PC-9 (cell line): Measurements from ENCODE around the gene NHEJ1. TPM values are rescaled to one million over a fixed set of nuclear protein-coding genes. Genes with fewer than 3 reads are reported as not detected.

Source experiments
- BruUV-seq: library from RNA; stranded (reverse); fragments of 400-500 nt; replicated peaks from 2 replicates; lab custom pipeline; 2021; lab: Mats Ljungman, UMichigan
- CTCF ChIA-PET: fragments of 300-600 bp; sonication (Branson Sonifier 250); formaldehyde crosslinking; loops from one replicate; lab custom pipeline; 2022; ENCODE audit warnings: antibody characterized with exemption; lab: Charles Lee
- POLR2A ChIA-PET: fragments of 300-600 bp; sonication (Branson Sonifier 250); formaldehyde crosslinking; loops from one replicate; lab custom pipeline; 2022; ENCODE audit warnings: antibody characterized with exemption; ENCODE audit not compliant: unreplicated experiment; lab: Charles Lee
- DNase-seq, 2 experiments: peaks; one replicate each; pipeline versions ENCODE4 v3.0.0 to v3.0.0-alpha.2; 2015 to 2022; ENCODE audit warnings: mixed read lengths in 1 of 2
- H2AFZ ChIP-seq: fragments of 200-600 bp; sonication (generic); 2 replicates; pipeline ENCODE4 v1.8.1; 2017; ENCODE audit warnings: antibody characterized with exemption
- H3F3A ChIP-seq: fragments of 200-600 bp; sonication (generic); 2 replicates; pipeline ENCODE4 v1.8.1; 2017; ENCODE audit warnings: antibody characterized with exemption, mild to moderate bottlenecking, low read depth; ENCODE audit not compliant: insufficient read depth
- H3K27ac ChIP-seq: fragments of 200-600 bp; sonication (generic); 2 replicates; pipeline ENCODE4 v1.6.1; 2016; ENCODE audit warnings: mixed run types
- H3K27me3 ChIP-seq: fragments of 200-600 bp; sonication (generic); 2 replicates; pipeline ENCODE4 v1.6.1; 2016; ENCODE audit warnings: low read depth, mixed run types; ENCODE audit not compliant: insufficient read depth
- H3K36me3 ChIP-seq: fragments of 200-600 bp; sonication (generic); 2 replicates; pipeline ENCODE4 v1.6.1; 2016; ENCODE audit warnings: low read depth, mixed run types
- H3K4me1 ChIP-seq: fragments of 200-600 bp; sonication (generic); replicated peaks from 2 replicates; pipeline ENCODE4 v1.6.1; 2016; ENCODE audit warnings: mixed run types; ENCODE audit not compliant: insufficient read depth
- H3K4me2 ChIP-seq: fragments of 200-600 bp; sonication (generic); 2 replicates; pipeline ENCODE4 v1.6.1; 2017; ENCODE audit warnings: mixed run types
- H3K4me3 ChIP-seq: fragments of 200-600 bp; sonication (generic); 2 replicates; pipeline ENCODE4 v1.6.1; 2016; ENCODE audit warnings: mixed run types
- H3K79me2 ChIP-seq: fragments of 200-600 bp; sonication (generic); 2 replicates; pipeline ENCODE4 v1.6.1; 2017; ENCODE audit warnings: low read depth, mixed run types
- H3K9me2 ChIP-seq: fragments of 200-600 bp; sonication (generic); 2 replicates; pipeline ENCODE4 v1.8.1; 2017; ENCODE audit warnings: mild to moderate bottlenecking; ENCODE audit not compliant: insufficient read depth
- H3K9me3 ChIP-seq: fragments of 200-600 bp; sonication (generic); 2 replicates; pipeline ENCODE4 v1.8.1; 2016; ENCODE audit warnings: low read depth; ENCODE audit not compliant: insufficient read depth
- H4K20me1 ChIP-seq: fragments of 200-600 bp; sonication (generic); 2 replicates; pipeline ENCODE4 v1.8.1; 2017; ENCODE audit not compliant: insufficient read depth
- CTCF ChIP-seq: fragments of 200-600 bp; sonication (generic); conservative IDR thresholded peaks from 2 replicates; pipeline ENCODE4 v1.6.1; 2017; ENCODE audit warnings: mixed run types, antibody characterized with exemption, mild to moderate bottlenecking, moderate library complexity
- EZH2 ChIP-seq: fragments of 200-600 bp; sonication (generic); IDR thresholded peaks from 2 replicates; pipeline ENCODE4 v1.8.0; 2017; ENCODE audit warnings: antibody characterized with exemption, low read depth
- intact Hi-C: fragments of 100-400 bp; cut with micrococcal nuclease; formaldehyde crosslinking; loops from one replicate; pipeline ENCODE4 v1.10.0; 2022; ENCODE audit not compliant: unreplicated experiment
- total RNA-seq: library from RNA; stranded (reverse); gene quantifications from 2 replicates; pipeline ENCODE4 v1.2.3, GENCODE V29; 2021

Gene NHEJ1
- total RNA-seq, 1 experiment from 2014 or later = 9.8 TPM

- H3K4me2 ChIP-seq = no peak overlapping the region
- H3K9me2 ChIP-seq = no peaks in the 10 kb centered on the region
- H3K4me1 ChIP-seq = peaks cover 11% of the 10 kb centered on the region
- TF ChIP-seq CTCF = no peak
- no peak for TF ChIP-seq EZH2
- ChIA-PET CTCF (no interaction called here), POLR2A (no interaction called here)
- intact Hi-C loops = no loop called here
- H2AFZ ChIP-seq = no peak overlapping the region
- no peaks in the 10 kb centered on the region for H3K27me3 ChIP-seq
- no peak overlapping the region for H3K4me3 ChIP-seq
- H3K27ac ChIP-seq = no peak overlapping the region
- H4K20me1 ChIP-seq = no peaks in the 10 kb centered on the region; the same call in 1 of the 2 replicates
- BruUV-seq = no TSS peak
- H3K36me3 ChIP-seq = 0 out of 2 replicates have a peak, but pooled peaks cover 12% of the 10 kb centered on the region
- peaks cover 35% of the 10 kb centered on the region for H3F3A ChIP-seq
- no peak for DNase-seq
- no peaks in the 10 kb centered on the region for H3K9me3 ChIP-seq
- H3K79me2 ChIP-seq = peaks cover 21% of the 10 kb centered on the region
These were observed 12.6 kb upstream of the NHEJ1 start for GRCh38 chr2:219173176-219173575.

GRCh38 chr2:219172231-219173154 is 11.9 kb upstream of the NHEJ1 start:
- CTCF ChIA-PET = no interaction called here
- POLR2A ChIA-PET = interaction anchor here (0.6 kb wide), 1 partner anchor 102 kb away, joined by 14 read pairs; no protein-coding TSS in a partner anchor

More at GRCh38 chr2:219172231-219173154, 11.9 kb upstream of the NHEJ1 start:
- no peak overlapping the region for H3K4me3 ChIP-seq
- peaks cover 21% of the 10 kb centered on the region for H3K79me2 ChIP-seq
- no peaks in the 10 kb centered on the region for H3K27me3 ChIP-seq
- 0 out of 2 replicates have a peak, but pooled peaks cover 12% of the 10 kb centered on the region for H3K36me3 ChIP-seq
- H3K4me1 ChIP-seq = peaks cover 11% of the 10 kb centered on the region
- no peak for TF ChIP-seq EZH2
- TF ChIP-seq CTCF = no peak
- BruUV-seq = no TSS peak
- intact Hi-C loops = no loop called here
- no peaks in the 10 kb centered on the region; the same call in 1 of the 2 replicates for H4K20me1 ChIP-seq
- no peak overlapping the region for H2AFZ ChIP-seq
- DNase-seq = no peak
- no peaks in the 10 kb centered on the region for H3K9me3 ChIP-seq
- H3K27ac ChIP-seq = no peak overlapping the region
- no peak overlapping the region for H3K4me2 ChIP-seq
- H3F3A ChIP-seq = peaks cover 33% of the 10 kb centered on the region
- H3K9me2 ChIP-seq = no peaks in the 10 kb centered on the region
